Hindlimb muscle (tissue), 1 donor: ENCODE results near the gene ATG2B. TPM values are rescaled to one million over a fixed set of nuclear protein-coding genes. Genes with fewer than 3 reads are reported as not detected.
"Not testable (repeated sequence)": the region's sequence is repeated elsewhere in the genome, so short reads cannot be mapped to it uniquely, and the experiment has no call there.

Source experiments
- DNase-seq: peaks from one replicate; pipeline ENCODE4 v3.0.0-alpha.2; 2013
- polyA plus RNA-seq: library from polyadenylated mRNA; unstranded; fragments of 120-200 nt; gene quantifications from one replicate; pipeline ENCODE4 v1.2.1, GENCODE V29; 2013; ENCODE audit not compliant: insufficient read length

The ATG2B gene
- polyA plus RNA-seq, 1 donor = 17.4 TPM

- no peak for DNase-seq
Measured at GRCh38 chr14:96376093-96376492, 13.0 kb upstream of the ATG2B start.

- no peak for DNase-seq
Measured at GRCh38 chr14:96373538-96373937, 10.4 kb upstream of the ATG2B start.

- no peak for DNase-seq
Measured at GRCh38 chr14:96370528-96370927, 7.4 kb upstream of the ATG2B start.

GRCh38 chr14:96368534-96368933 lies 5.4 kb upstream of the ATG2B start:
- DNase-seq = no peak

GRCh38 chr14:96364962-96365361 lies 1.8 kb upstream of the ATG2B start:
- no peak for DNase-seq

- peak; percentile 11 for DNase-seq
Measured at GRCh38 chr14:96363751-96364336, 703 bp upstream of the ATG2B start.

- peak; percentile 52 for DNase-seq
Measured at GRCh38 chr14:96362071-96362964, 823 bp downstream of the ATG2B start.

GRCh38 chr14:96359959-96360358 lies 3.2 kb downstream of the ATG2B start:
- no peak for DNase-seq

- no peak for DNase-seq
Measured at GRCh38 chr14:96357216-96357615, 5.9 kb downstream of the ATG2B start.

- DNase-seq = no peak
Measured at GRCh38 chr14:96354246-96354645, 8.9 kb downstream of the ATG2B start.

- no peak for DNase-seq
Measured at GRCh38 chr14:96352708-96353107, 10.4 kb downstream of the ATG2B start.

- DNase-seq = no peak
Measured at GRCh38 chr14:96351986-96352385, 11.2 kb downstream of the ATG2B start.

- DNase-seq = no peak
Measured at GRCh38 chr14:96349286-96350075, 13.7 kb downstream of the ATG2B start.

- not testable (repeated sequence) for DNase-seq
Measured at GRCh38 chr14:96347957-96348356, 15.2 kb downstream of the ATG2B start.

- no peak for DNase-seq
Measured at GRCh38 chr14:96345669-96346068, 17.5 kb downstream of the ATG2B start.

- DNase-seq = no peak
Measured at GRCh38 chr14:96341323-96341722, 21.8 kb downstream of the ATG2B start.

- no peak for DNase-seq
Measured at GRCh38 chr14:96338551-96338950, 24.6 kb downstream of the ATG2B start.

- no peak for DNase-seq
Measured at GRCh38 chr14:96324219-96324618, 38.9 kb downstream of the ATG2B start.

GRCh38 chr14:96320605-96321004 lies 42.5 kb downstream of the ATG2B start:
- no peak for DNase-seq

- no peak for DNase-seq
Measured at GRCh38 chr14:96318836-96319235, 44.3 kb downstream of the ATG2B start.

- no peak for DNase-seq
Measured at GRCh38 chr14:96316087-96316486, 47.1 kb downstream of the ATG2B start.

GRCh38 chr14:96310906-96311305 lies 52.2 kb downstream of the ATG2B start:
- DNase-seq = no peak

- no peak for DNase-seq
Measured at GRCh38 chr14:96309896-96310330, 53.2 kb downstream of the ATG2B start.
